Prostate gland (tissue), 2 donors: Measurements from ENCODE around the gene ZNF285. TPM values are rescaled to one million over a fixed set of nuclear protein-coding genes. Genes with fewer than 3 reads are reported as not detected.
"Not testable (repeated sequence)": the region's sequence is repeated elsewhere in the genome, so short reads cannot be mapped to it uniquely, and the experiment has no call there.

ENCODE experiments used
- DNase-seq: peaks from one replicate; pipeline ENCODE4 v3.0.0-alpha.2; 2019; ENCODE audit warnings: low spot score
- H3K27ac ChIP-seq, 2 donors: fragments of 200-600 bp; sonication (generic); 2 replicates each; pipeline ENCODE4 v1.5.1; 2017 to 2019
- H3K27me3 ChIP-seq: fragments of 200-600 bp; sonication (generic); replicated peaks from 2 replicates; pipeline ENCODE4 v1.5.1; 2019; ENCODE audit not compliant: insufficient read depth
- H3K36me3 ChIP-seq, 2 donors: fragments of 200-600 bp; sonication (generic); 1 replicate in 1 of 2; 2 replicates in 1 of 2; pipeline versions ENCODE4 v1.5.1 to v1.8.1; 2017 to 2019
- H3K4me1 ChIP-seq: fragments of 200-600 bp; sonication (generic); replicated peaks from 2 replicates; pipeline ENCODE4 v1.5.1; 2019
- H3K4me3 ChIP-seq, 2 donors: fragments of 200-600 bp; sonication (generic); 2 replicates each; pipeline ENCODE4 v1.5.1; 2017 to 2019
- H3K9me3 ChIP-seq: fragments of 200-600 bp; sonication (generic); 2 replicates; pipeline ENCODE4 v1.5.1; 2017
- POLR2A ChIP-seq: fragments of 450-650 bp; IDR thresholded peaks from one replicate; pipeline ENCODE4 v1.6.1; 2016; ENCODE audit warnings: antibody characterized with exemption, mild to moderate bottlenecking
- POLR2AphosphoS5 ChIP-seq: sonication (generic); formaldehyde crosslinking; IDR thresholded peaks from one replicate; pipeline ENCODE4 v1.6.1; 2017; ENCODE audit warnings: antibody characterized with exemption
- WGBS: methylation state at CpG from one replicate; pipeline ENCODE4 v1.1.5; 2018; 5-methylcytosine and 5-hydroxymethylcytosine counted together
- intact Hi-C: fragments of 100-400 bp; cut with DNase I; formaldehyde crosslinking; loops from one replicate; pipeline ENCODE4 v1.14.2; 2022
- total RNA-seq, 2 donors: library from RNA; depleted of rRNA; stranded (reverse); fragments of >200 nt; gene quantifications; one replicate each; pipeline ENCODE4 v1.1.0, GENCODE V29; 2016
- TF ChIP-seq, protein P1 (sequence below), 4 experiments: fragments of 200-600 bp in 2 of 4; fragments of 450-650 bp in 2 of 4; sonication (generic) in 2 of 4; IDR thresholded peaks; 1 replicate in 3 of 4; 2 replicates in 1 of 4; pipeline ENCODE4 v1.5.1; 2016 to 2019; ENCODE audit warnings: antibody characterized with exemption in 4 of 4, mild to moderate bottlenecking in 2 of 4, moderate library complexity in 2 of 4

The ZNF285 gene
- total RNA-seq, 2 donors from 2014 or later, result 2.3 to 5.4 TPM

DNA sequence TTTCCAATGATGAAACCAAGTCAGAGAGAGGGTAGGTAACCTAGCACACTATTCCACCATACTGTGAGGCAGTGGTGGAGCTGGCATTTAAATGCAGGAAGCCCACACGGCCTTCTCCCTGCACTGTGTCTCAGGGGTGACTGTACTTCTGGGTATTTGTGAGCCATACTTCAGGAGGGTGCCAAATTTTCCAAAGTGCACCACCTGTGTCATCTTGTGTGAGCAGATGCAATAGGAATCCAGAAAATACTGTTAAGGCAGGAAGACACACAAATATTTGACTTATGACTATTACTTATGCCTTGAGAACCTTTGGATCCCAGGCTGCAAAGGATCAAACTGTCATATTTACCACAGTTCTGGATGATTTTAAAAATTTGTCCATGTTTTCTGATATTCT lies 29.5 kb upstream of the ZNF285 start:
- intact Hi-C loops, result no loop called here
- Histone ChIP-seq H3K4me1 (no peaks in the 10 kb centered on the region), H3K27ac (no peak overlapping the region), H3K27me3 (no peaks in the 10 kb centered on the region), H3K36me3 (peaks cover 2 to 7% of the 10 kb centered on the region in 2 donors), H3K9me3 (no peaks in the 10 kb centered on the region), H3K4me3 (no peak overlapping the region)
- 88% methylated on average over 1 of the region's 1 CpG for WGBS
- DNase-seq, result no peak
- TF ChIP-seq, protein P1, sequence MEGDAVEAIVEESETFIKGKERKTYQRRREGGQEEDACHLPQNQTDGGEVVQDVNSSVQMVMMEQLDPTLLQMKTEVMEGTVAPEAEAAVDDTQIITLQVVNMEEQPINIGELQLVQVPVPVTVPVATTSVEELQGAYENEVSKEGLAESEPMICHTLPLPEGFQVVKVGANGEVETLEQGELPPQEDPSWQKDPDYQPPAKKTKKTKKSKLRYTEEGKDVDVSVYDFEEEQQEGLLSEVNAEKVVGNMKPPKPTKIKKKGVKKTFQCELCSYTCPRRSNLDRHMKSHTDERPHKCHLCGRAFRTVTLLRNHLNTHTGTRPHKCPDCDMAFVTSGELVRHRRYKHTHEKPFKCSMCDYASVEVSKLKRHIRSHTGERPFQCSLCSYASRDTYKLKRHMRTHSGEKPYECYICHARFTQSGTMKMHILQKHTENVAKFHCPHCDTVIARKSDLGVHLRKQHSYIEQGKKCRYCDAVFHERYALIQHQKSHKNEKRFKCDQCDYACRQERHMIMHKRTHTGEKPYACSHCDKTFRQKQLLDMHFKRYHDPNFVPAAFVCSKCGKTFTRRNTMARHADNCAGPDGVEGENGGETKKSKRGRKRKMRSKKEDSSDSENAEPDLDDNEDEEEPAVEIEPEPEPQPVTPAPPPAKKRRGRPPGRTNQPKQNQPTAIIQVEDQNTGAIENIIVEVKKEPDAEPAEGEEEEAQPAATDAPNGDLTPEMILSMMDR (IDR thresholded peaks at IDR 0.05), result no peak
- TF ChIP-seq POLR2AphosphoS5, result no peak
- no peak for TF ChIP-seq POLR2A

DNA sequence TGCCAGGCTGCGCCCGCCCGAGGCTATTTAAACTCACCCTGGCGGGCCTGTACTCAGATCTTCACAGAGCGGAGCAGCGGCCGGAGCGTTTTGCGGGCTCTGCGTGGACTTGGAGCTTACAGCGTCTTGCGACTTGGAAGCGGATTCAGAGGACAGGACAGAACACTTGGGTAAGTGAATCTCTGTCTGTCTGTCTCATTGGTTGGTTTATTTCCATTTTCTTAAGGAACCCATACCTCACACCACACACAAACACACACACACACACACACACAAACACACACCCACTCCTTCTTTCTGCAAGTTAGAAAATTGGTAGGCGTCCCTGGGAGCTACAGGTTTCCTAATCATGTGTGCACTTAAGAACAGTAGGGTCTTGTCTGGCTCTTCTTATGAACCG lies 14.1 kb upstream of the ZNF285 start:
- H3K27ac ChIP-seq, DNase-seq, H3K27me3 ChIP-seq, intact Hi-C loops, H3K4me1 ChIP-seq, H3K9me3 ChIP-seq, H3K4me3 ChIP-seq, H3K36me3 ChIP-seq: not testable (repeated sequence)
- 95% methylated on average over 15 of the region's 15 CpGs for WGBS

DNA sequence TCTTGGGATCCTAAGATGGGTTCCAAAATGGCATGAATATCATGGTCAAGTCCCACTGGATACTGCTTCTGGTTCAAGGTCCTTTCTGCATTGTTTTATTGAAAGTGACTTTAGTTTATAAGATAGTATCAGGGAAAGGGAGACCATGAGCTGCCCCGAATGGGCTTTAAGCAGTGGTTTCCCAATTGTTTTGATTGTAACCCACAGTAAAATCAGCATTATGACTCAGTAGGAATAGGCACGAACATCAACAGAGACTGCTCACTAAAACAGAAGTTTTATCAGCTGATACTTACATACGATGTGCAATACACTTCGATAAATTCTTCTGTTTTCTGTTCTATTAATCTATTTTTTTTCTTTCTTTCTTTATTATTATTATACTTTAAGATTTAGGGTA lies 12.1 kb downstream of the ZNF285 start:
- WGBS, result 97% methylated on average over 4 of the region's 4 CpGs
- H3K36me3 ChIP-seq, H3K4me1 ChIP-seq, intact Hi-C loops, H3K4me3 ChIP-seq, H3K9me3 ChIP-seq, DNase-seq, H3K27me3 ChIP-seq, H3K27ac ChIP-seq: not testable (repeated sequence)

- H3K27ac ChIP-seq, result no peak overlapping the region
- TF ChIP-seq POLR2AphosphoS5 (no peak), POLR2A (no peak)
- TF ChIP-seq, protein P1 (IDR thresholded peaks at IDR 0.05), result no peak
- WGBS, result 54% methylated on average over 2 of the region's 2 CpGs
- no peak for DNase-seq
- intact Hi-C loops, result no loop called here
- H3K9me3 ChIP-seq, result no peaks in the 10 kb centered on the region
- H3K27me3 ChIP-seq, result no peaks in the 10 kb centered on the region
- no peak overlapping the region for H3K4me3 ChIP-seq
- no peaks in the 10 kb centered on the region for H3K4me1 ChIP-seq
- H3K36me3 ChIP-seq, result no peaks in the 10 kb centered on the region
Measured at GRCh38 chr19:44374789-44375188, 26.6 kb downstream of the ZNF285 start.

- TF ChIP-seq POLR2AphosphoS5 (no peak), POLR2A (no peak)
- TF ChIP-seq, protein P1 (IDR thresholded peaks at IDR 0.05), result no peak
- H3K36me3 ChIP-seq, result no peaks in the 10 kb centered on the region
- H3K4me1 ChIP-seq, result no peaks in the 10 kb centered on the region
- WGBS, result 72% methylated on average over 20 of the region's 20 CpGs
- H3K27me3 ChIP-seq, result no peaks in the 10 kb centered on the region
- H3K9me3 ChIP-seq, result no peaks in the 10 kb centered on the region
- intact Hi-C loops, result no loop called here
- H3K4me3 ChIP-seq, result no peak overlapping the region
- DNase-seq, result no peak
- no peak overlapping the region for H3K27ac ChIP-seq
Measured at GRCh38 chr19:44371815-44372480, 29.5 kb downstream of the ZNF285 start.

DNA sequence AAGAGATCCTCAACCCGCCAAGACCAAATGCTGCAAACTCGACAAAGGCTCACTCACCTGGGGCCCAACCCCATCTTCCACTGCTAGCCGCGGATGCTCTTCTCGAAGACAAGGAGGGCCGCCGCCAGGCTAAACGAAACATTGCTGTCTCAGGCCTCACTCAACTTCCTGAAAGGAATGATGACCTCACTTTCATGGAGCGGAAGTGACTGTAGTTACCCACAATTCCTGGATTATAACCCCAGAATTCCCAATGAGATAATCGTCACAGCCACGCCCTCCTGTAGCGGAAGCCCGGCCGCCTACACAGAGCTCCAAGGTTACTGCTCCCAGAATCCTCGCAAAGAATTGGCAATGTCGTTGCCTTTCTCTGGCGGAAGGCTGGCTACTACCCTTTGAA lies 34.4 kb downstream of the ZNF285 start:
- Histone ChIP-seq H3K4me3 (no peak overlapping the region), H3K9me3 (no peaks in the 10 kb centered on the region), H3K36me3 (no peaks in the 10 kb centered on the region), H3K27me3 (no peaks in the 10 kb centered on the region), H3K27ac (no peak overlapping the region), H3K4me1 (no peaks in the 10 kb centered on the region)
- intact Hi-C loops, result no loop called here
- 51% methylated on average over 17 of the region's 17 CpGs for WGBS
- no peak for TF ChIP-seq POLR2AphosphoS5
- no peak for DNase-seq
